ENCODE data around the gene TMEM9B. TPM values are rescaled to one million over a fixed set of nuclear protein-coding genes. Genes with fewer than 3 reads are reported as not detected.

Gene TMEM9B
- polyA plus RNA-seq, 1 of the 3 experiments (the other 2 are of a cell fraction): 21.8 TPM

DNA sequence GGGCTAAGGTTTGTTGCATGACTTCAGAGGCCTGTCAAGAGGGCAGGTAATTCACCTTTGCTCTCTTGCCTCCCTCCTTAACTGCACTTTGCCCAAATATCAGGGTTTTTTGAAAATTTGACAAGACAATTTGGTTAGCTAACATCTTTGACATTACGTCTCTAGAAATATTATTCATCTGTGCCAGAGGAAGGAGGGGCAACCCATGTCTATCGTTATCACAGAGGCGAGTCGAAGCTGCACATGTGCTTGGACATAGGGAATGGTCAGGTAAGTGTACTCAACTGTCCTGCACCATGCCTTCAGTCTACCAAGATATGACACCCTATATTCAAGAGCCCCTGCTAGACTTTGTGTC, 49.6 kb downstream of the TMEM9B start:
- peak overlapping the region; percentile 72 for H3K4me2 ChIP-seq
- H3K4me3 ChIP-seq (ENCODE audit: low read depth in 2 of 2, low read length in 1 of 2): peak overlapping the region in 1 of 2 experiments; percentile 24; a peak in 1 of 4 replicates

More for the DNA sequence above, 49.6 kb downstream of the TMEM9B start:
- H3K27ac ChIP-seq (ENCODE audit: low read depth in 2 of 2, low read length in 1 of 2): no peak overlapping the region; a peak in 1 of 4 replicates
- POLR2A ChIA-PET: interaction anchor here (0.7 kb wide), 1 partner anchor 255 kb away, joined by 3 read pairs; no protein-coding TSS in a partner anchor
- no peaks in the 10 kb centered on the region for H3K27me3 ChIP-seq (ENCODE audit: insufficient read depth)
- peaks cover 29% of the 10 kb centered on the region for H3F3A ChIP-seq (replicated peaks; ENCODE audit: insufficient read depth)
- H3K4me1 ChIP-seq (ENCODE audit: control insufficient read depth in 1 of 2, insufficient read depth in 2 of 2, low read depth in 1 of 2, low read length in 1 of 2): peaks cover 21 to 27% of the 10 kb centered on the region in 2 experiments
- H3K79me2 ChIP-seq (ENCODE audit: insufficient read depth): peaks cover 44% of the 10 kb centered on the region
- DNase-seq: no peak
- H4K20me1 ChIP-seq (ENCODE audit: insufficient read depth): peaks cover 5% of the 10 kb centered on the region; the same call in 1 of the 2 replicates
- H3K36me3 ChIP-seq (replicated peaks in 1 of 2; ENCODE audit: control insufficient read depth in 1 of 2, insufficient read depth in 2 of 2, low read length in 1 of 2): peaks cover 35% of the 10 kb centered on the region in 2 experiments
- H3K9me2 ChIP-seq: no peaks in the 10 kb centered on the region
- TF ChIP-seq GATA2 (CRISPR knock-in tag; IDR thresholded peaks at IDR 0.05) (no peak), NRF1 (IDR thresholded peaks at IDR 0.05; ENCODE audit: low read depth, low read length) (no peak), RAD21 (IDR thresholded peaks at IDR 0.05; ENCODE audit: low read length) (no peak), EP300 (IDR thresholded peaks at IDR 0.05; ENCODE audit: borderline replicate concordance in 1 of 2, low read depth in 1 of 2, low read length in 1 of 2) (no peak), FOXM1 (IDR thresholded peaks at IDR 0.05; ENCODE audit: low read depth) (no peak), RCOR1 (IDR thresholded peaks at IDR 0.05; ENCODE audit: low read length) (no peak), MEF2A (IDR thresholded peaks at IDR 0.05; ENCODE audit: borderline replicate concordance, low read depth) (no peak), TEAD4 (IDR thresholded peaks at IDR 0.05; ENCODE audit: borderline replicate concordance, insufficient read depth) (no peak), GABPA (IDR thresholded peaks at IDR 0.05; ENCODE audit: low read depth) (no peak), MXI1 (IDR thresholded peaks at IDR 0.05; ENCODE audit: low read depth, low read length) (no peak), TAF1 (IDR thresholded peaks at IDR 0.05; ENCODE audit: borderline replicate concordance, low read depth, low read length) (no peak), SIN3A (IDR thresholded peaks at IDR 0.05; ENCODE audit: borderline replicate concordance, low read depth, low read length) (no peak)
- TF ChIP-seq, protein P1, sequence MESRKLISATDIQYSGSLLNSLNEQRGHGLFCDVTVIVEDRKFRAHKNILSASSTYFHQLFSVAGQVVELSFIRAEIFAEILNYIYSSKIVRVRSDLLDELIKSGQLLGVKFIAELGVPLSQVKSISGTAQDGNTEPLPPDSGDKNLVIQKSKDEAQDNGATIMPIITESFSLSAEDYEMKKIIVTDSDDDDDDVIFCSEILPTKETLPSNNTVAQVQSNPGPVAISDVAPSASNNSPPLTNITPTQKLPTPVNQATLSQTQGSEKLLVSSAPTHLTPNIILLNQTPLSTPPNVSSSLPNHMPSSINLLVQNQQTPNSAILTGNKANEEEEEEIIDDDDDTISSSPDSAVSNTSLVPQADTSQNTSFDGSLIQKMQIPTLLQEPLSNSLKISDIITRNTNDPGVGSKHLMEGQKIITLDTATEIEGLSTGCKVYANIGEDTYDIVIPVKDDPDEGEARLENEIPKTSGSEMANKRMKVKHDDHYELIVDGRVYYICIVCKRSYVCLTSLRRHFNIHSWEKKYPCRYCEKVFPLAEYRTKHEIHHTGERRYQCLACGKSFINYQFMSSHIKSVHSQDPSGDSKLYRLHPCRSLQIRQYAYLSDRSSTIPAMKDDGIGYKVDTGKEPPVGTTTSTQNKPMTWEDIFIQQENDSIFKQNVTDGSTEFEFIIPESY (IDR thresholded peaks at IDR 0.05; ENCODE audit: borderline replicate concordance, low read depth): no peak
- TF ChIP-seq, protein P2, sequence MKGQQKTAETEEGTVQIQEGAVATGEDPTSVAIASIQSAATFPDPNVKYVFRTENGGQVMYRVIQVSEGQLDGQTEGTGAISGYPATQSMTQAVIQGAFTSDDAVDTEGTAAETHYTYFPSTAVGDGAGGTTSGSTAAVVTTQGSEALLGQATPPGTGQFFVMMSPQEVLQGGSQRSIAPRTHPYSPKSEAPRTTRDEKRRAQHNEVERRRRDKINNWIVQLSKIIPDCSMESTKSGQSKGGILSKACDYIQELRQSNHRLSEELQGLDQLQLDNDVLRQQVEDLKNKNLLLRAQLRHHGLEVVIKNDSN (IDR thresholded peaks at IDR 0.05; ENCODE audit: borderline replicate concordance, low read depth): no peak
- TF ChIP-seq, protein P3, sequence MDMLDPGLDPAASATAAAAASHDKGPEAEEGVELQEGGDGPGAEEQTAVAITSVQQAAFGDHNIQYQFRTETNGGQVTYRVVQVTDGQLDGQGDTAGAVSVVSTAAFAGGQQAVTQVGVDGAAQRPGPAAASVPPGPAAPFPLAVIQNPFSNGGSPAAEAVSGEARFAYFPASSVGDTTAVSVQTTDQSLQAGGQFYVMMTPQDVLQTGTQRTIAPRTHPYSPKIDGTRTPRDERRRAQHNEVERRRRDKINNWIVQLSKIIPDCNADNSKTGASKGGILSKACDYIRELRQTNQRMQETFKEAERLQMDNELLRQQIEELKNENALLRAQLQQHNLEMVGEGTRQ (IDR thresholded peaks at IDR 0.05; ENCODE audit: borderline replicate concordance, low read depth, low read length): no peak
- TF ChIP-seq, protein P4, sequence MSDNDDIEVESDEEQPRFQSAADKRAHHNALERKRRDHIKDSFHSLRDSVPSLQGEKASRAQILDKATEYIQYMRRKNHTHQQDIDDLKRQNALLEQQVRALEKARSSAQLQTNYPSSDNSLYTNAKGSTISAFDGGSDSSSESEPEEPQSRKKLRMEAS (IDR thresholded peaks at IDR 0.05; ENCODE audit: low read depth): no peak
- 68% methylated on average over 4 of the region's 4 CpGs for WGBS (ENCODE audit: low lambda C conversion rate)
- H3K9ac ChIP-seq: no peak overlapping the region
- H2AFZ ChIP-seq (ENCODE audit: low read depth): no peak overlapping the region
- H3K9me3 ChIP-seq: no peaks in the 10 kb centered on the region
- CTCF ChIA-PET: interaction anchor here (0.5 to 2.6 kb wide), 25 partner anchors 9 to 473 kb away, joined by 3 to 32 read pairs (median 5); partner anchors contain the start of genes ASCL3, NRIP3 and TMEM9B
